Measurements from ENCODE around the gene HAGH.

GRCh38 chr16:1787056-1787321 is 39.6 kb downstream of the HAGH start:
- TF ChIP-seq CTCF (IDR thresholded peaks at IDR 0.05) (no peak), POLR2A (IDR thresholded peaks at IDR 0.05) (no peak)
